Cardiac fibroblast (primary cell): Measurements from ENCODE around the gene MSANTD2.

Experiments
- DNase-seq, 2 donors: peaks; one replicate each; pipeline versions ENCODE4 v3.0.0 to v3.0.0-alpha.2; 2010; ENCODE audit warnings: low read depth in 2 of 2
- H3K4me3 ChIP-seq, 2 donors: replicated peaks in 1 of 2; 1 replicate in 1 of 2; 2 replicates in 1 of 2; pipeline ENCODE4 v1.5.1; 2011; ENCODE audit warnings: low read depth in 2 of 2, low read length in 2 of 2, mild to moderate bottlenecking in 2 of 2, moderate library complexity in 1 of 2
- CTCF ChIP-seq: IDR thresholded peaks from one replicate; pipeline ENCODE4 v1.5.1; 2011; ENCODE audit warnings: low read depth, mild to moderate bottlenecking, low read length, inconsistent platforms

Gene MSANTD2

GRCh38 chr11:124745835-124746620 is 54.2 kb downstream of the MSANTD2 start:
- TF ChIP-seq CTCF, result no peak
- peak overlapping the region; percentile 49 to 51 for H3K4me3 ChIP-seq
- DNase-seq, result no peak

DNA sequence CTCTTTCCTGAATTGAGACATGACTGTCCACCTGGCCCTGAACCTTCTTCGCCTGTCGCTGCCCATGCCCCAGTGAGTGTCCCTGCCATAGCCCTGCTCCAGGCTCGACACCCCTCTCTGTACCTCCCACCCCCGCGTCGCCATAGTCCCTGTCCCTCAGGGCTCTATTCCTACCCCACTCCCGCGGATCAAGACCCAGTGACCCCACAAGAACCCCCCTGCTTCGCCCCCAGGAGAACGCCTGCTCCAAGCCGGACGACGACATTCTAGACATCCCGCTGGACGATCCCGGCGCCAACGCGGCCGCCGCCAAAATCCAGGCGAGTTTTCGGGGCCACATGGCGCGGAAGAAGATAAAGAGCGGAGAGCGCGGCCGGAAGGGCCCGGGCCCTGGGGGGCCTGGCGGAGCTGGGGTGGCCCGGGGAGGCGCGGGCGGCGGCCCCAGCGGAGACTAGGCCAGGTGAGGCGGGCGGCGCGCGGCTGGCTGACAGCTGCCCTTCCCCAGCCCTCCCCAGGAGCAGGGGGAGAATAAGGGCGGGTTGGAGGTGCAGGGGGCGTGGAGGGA is 54.9 kb downstream of the MSANTD2 start:
- DNase-seq, result no peak
- no peak overlapping the region for H3K4me3 ChIP-seq
- TF ChIP-seq CTCF, result no peak

DNA sequence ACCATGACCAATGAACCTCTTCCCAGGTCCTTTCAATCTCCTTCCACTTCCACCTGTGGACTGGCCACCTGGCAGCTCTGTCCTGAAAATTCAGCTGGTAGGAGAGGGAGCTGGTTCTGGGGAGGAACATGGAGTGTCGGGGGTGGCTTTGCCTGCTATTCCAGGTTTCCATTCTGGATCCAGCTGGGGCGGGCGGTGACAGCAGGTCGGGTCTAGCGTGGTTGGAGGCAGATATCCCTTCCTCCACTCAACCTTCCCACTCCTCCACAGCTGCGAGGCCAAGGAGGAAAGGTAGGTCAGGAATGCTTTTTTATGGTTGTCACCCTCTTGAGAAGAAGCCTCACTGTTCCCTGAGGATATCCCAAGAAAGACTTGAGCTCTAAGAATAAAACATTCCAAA is 57.2 kb downstream of the MSANTD2 start:
- DNase-seq, result no peak
- H3K4me3 ChIP-seq, result no peak overlapping the region
- no peak for TF ChIP-seq CTCF

- no peak overlapping the region for H3K4me3 ChIP-seq
- DNase-seq, result no peak
- TF ChIP-seq CTCF, result no peak
Observed at GRCh38 chr11:124742555-124742954, 57.7 kb downstream of the MSANTD2 start.

- peak; percentile 31 to 40 for DNase-seq
- peak; percentile 61 for TF ChIP-seq CTCF
- H3K4me3 ChIP-seq, result peak overlapping the region; percentile 58 to 62
Observed at GRCh38 chr11:124740277-124740882, 59.8 kb downstream of the MSANTD2 start.

DNA sequence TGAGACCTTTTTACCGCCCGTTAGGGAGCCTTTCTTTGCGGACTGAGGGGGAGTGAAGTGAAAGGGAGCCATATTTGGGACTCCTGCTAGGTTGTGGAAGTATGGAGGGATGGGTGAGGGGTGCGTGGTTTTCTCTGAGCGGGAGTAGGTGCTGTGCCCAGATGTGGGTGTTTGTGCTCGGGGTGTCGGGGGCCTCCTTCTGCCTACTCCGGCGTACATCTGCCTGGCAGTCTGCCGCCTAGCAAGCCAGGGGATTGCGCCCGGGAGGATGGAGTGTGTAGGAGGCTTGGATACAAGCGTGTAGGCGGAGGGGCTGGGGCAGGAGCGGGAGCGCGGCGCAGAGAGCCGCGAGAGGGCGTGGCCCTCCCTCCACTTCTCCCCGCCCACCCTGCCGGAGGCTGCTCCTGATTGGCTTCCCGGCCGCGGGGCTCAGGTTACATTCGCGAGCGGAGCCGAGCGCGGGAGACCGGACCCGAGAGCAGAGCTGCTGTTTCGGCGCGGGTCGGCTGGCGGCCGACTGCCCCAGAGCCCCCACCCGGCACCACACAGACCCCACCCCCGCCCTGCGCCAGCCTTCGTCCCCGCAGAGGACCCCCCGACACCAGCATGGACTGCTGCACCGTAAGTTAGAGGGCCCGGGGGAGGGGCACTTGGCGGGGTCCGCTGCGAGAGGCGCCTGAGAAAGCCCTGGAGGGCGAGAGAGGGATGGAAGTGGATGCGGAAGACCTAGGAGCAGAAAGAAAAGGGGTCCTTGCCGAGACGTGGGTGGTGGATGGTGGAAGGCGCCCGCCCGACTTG is 60.5 kb downstream of the MSANTD2 start, which contains the start of gene NRGN:
TSS of gene NRGN (plus strand) at position 464 of the 798 bp plus-strand sequence. CDS start at position 607, 143 bp downstream.
- peak; percentile 84 to 89 for DNase-seq
- peak within 1 kb of the TSS; percentile 58 to 62 for H3K4me3 ChIP-seq
- no peak for TF ChIP-seq CTCF
